ENCODE measurements around the gene BNIP5.

DNA sequence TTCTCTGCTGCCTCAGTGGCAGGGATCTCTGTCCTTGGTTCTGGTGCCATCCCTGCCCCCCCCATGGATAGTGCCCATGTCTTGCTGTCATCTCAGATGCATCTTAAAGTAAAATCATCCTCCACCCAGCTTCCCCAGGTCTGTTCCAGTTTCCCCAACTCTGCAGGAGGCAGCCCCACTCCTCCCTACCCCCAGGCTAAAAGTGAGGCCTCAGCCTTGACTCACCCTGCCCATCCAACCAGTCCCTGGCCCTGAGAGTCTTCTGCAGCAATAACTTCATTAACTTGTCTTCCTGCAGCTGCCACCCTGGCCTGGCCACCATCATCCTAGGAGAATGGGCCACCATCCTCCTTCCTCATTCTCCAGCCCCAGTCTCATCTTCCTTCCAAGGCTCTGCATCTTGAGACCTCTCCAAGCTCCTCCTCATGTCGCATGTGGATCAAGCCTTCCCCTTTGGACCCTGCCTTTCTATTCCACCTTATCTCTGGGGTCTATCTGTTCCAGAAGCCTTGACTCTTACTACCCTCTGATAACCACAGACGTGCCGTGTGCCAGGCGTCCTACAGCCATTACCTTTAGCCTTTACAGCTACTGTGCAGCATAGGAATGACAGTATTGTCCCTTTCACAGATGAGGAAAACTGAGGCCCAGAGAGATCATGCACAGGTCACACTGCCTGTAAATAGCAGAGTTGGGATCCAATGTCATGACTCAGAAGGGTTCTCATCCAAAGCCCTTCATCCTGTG, 68.8 kb downstream of the BNIP5 start:
- no peak for TF ChIP-seq CTCF (conservative IDR thresholded peaks at IDR 0.05 in 1 of 2, IDR thresholded peaks at IDR 0.05 in 1 of 2; ENCODE audit: extremely low read depth in 1 of 2, insufficient read depth in 1 of 2, low read depth in 1 of 2, low read length in 2 of 2)
- no peak for TF ChIP-seq EZH2 (IDR thresholded peaks at IDR 0.05; ENCODE audit: borderline replicate concordance, low read length)
